Superior temporal gyrus (tissue), 1 donor: Measurements from ENCODE around the gene SLC22A12.

ENCODE experiments used
- DNase-seq: peaks from one replicate; pipeline ENCODE4 v3.0.0-alpha.2; 2016; ENCODE audit errors: extremely low spot score

Gene SLC22A12

GRCh38 chr11:64604458-64605243 lies 13.6 kb downstream of the SLC22A12 start:
- no peak for DNase-seq

GRCh38 chr11:64605244-64605560 lies 14.2 kb downstream of the SLC22A12 start:
- DNase-seq = no peak

- DNase-seq = no peak
Measured at GRCh38 chr11:64605656-64606585, 14.9 kb downstream of the SLC22A12 start.

- DNase-seq = no peak
Measured at GRCh38 chr11:64606796-64607380, 15.9 kb downstream of the SLC22A12 start.

- no peak for DNase-seq
Measured at GRCh38 chr11:64607381-64607985, 16.5 kb downstream of the SLC22A12 start.

GRCh38 chr11:64608046-64608445 lies 17.0 kb downstream of the SLC22A12 start:
- DNase-seq = peak; percentile 45

- no peak for DNase-seq
Measured at GRCh38 chr11:64608636-64609035, 17.6 kb downstream of the SLC22A12 start.

- DNase-seq = peak; percentile 13
Measured at GRCh38 chr11:64609436-64610047, 18.5 kb downstream of the SLC22A12 start.

- no peak for DNase-seq
Measured at GRCh38 chr11:64610596-64610995, 19.6 kb downstream of the SLC22A12 start.

GRCh38 chr11:64611176-64611575 lies 20.2 kb downstream of the SLC22A12 start:
- no peak for DNase-seq

- DNase-seq = no peak
Measured at GRCh38 chr11:64611869-64612646, 21.0 kb downstream of the SLC22A12 start.

GRCh38 chr11:64613648-64614047 lies 22.6 kb downstream of the SLC22A12 start:
- DNase-seq = no peak

- DNase-seq = no peak
Measured at GRCh38 chr11:64614917-64615316, 23.9 kb downstream of the SLC22A12 start.

GRCh38 chr11:64616817-64617216 lies 25.8 kb downstream of the SLC22A12 start:
- no peak for DNase-seq

- DNase-seq = peak; percentile 29
Measured at GRCh38 chr11:64619196-64619595, 28.2 kb downstream of the SLC22A12 start.

- DNase-seq = no peak
Measured at GRCh38 chr11:64619811-64620380, 28.9 kb downstream of the SLC22A12 start.

- peak; percentile 66 for DNase-seq
Measured at GRCh38 chr11:64620381-64620971, 29.5 kb downstream of the SLC22A12 start.

GRCh38 chr11:64621283-64622019 lies 30.4 kb downstream of the SLC22A12 start:
- DNase-seq = no peak

- no peak for DNase-seq
Measured at GRCh38 chr11:64622681-64623080, 31.7 kb downstream of the SLC22A12 start.
